GM12878 (cell line): ENCODE data around the gene TOMM5. TPM values are rescaled to one million over a fixed set of nuclear protein-coding genes. Genes with fewer than 3 reads are reported as not detected.

Experiments used
- ATAC-seq: fragments of 200-7000 bp; cut with Tn5 transposase; 3 replicates; pipeline ENCODE4 v1.9.1; 2020; ENCODE audit warnings: mild to moderate bottlenecking, moderate library complexity
- BruUV-seq: library from RNA; stranded (reverse); fragments of 400-500 nt; replicated peaks from 2 replicates; lab custom pipeline; 2021; lab: Mats Ljungman, UMichigan
- CTCF ChIA-PET: fragments of 300-600 bp; sonication (Branson Sonifier 250); formaldehyde crosslinking; extraction: SDS; loops from one replicate; lab custom pipeline; 2021; ENCODE audit warnings: inconsistent platforms; lab: Yijun Ruan, JAX
- POLR2A ChIA-PET: fragments of 350-600 bp; formaldehyde crosslinking; extraction: SDS; loops from one replicate; lab custom pipeline; 2021; ENCODE audit warnings: inconsistent platforms; lab: Charles Lee
- RAD21 ChIA-PET: fragments of 300-600 bp; sonication (Branson Sonifier 250); formaldehyde crosslinking; loops from one replicate; lab custom pipeline; 2023; ENCODE audit warnings: antibody characterized with exemption; ENCODE audit not compliant: unreplicated experiment; lab: Charles Lee
- SMC1A ChIA-PET: fragments of 300-600 bp; sonication (Branson Sonifier 250); formaldehyde crosslinking; loops from one replicate; lab custom pipeline; 2023; ENCODE audit not compliant: unreplicated experiment, uncharacterized antibody; lab: Charles Lee
- DNase-seq: peaks from one replicate; pipeline ENCODE4 v3.0.0-alpha.2; 2011; ENCODE audit warnings: low read depth, low spot score
- FAIRE-seq: peaks from 3 replicates; lab custom pipeline; 2011; peaks lifted over from hg19 to GRCh38; lab: Jason Lieb, UNC
- H2AFZ ChIP-seq: 2 replicates; pipeline ENCODE4 v1.6.0; 2011; ENCODE audit warnings: low read depth, low read length, control low read depth; ENCODE audit not compliant: control insufficient read depth
- H3K27ac ChIP-seq: 2 replicates; pipeline ENCODE4 v1.5.1; 2011; ENCODE audit warnings: control low read depth; ENCODE audit not compliant: control insufficient read depth, insufficient read depth
- H3K27me3 ChIP-seq, 2 experiments: replicated peaks in 1 of 2; 2 replicates each; pipeline versions ENCODE4 v1.6.0 to v1.6.1; 2011; ENCODE audit warnings: low read length in 1 of 2; ENCODE audit not compliant: control insufficient read depth in 2 of 2, insufficient read depth in 2 of 2
- H3K36me3 ChIP-seq, 2 experiments: 2 replicates each; pipeline ENCODE4 v1.5.1; 2011; ENCODE audit warnings: low read length in 1 of 2; ENCODE audit not compliant: control insufficient read depth in 2 of 2, insufficient read depth in 2 of 2
- H3K4me1 ChIP-seq: 2 replicates; pipeline ENCODE4 v1.6.1; 2011; ENCODE audit warnings: mild to moderate bottlenecking, low read length, moderate library complexity, mixed read lengths; ENCODE audit not compliant: control insufficient read depth, insufficient read depth
- H3K4me2 ChIP-seq: 2 replicates; pipeline ENCODE4 v1.6.0; 2011; ENCODE audit warnings: control low read depth; ENCODE audit not compliant: control insufficient read depth, insufficient read depth
- H3K4me3 ChIP-seq: fragments of 200-600 bp; sonication (generic); 2 replicates; pipeline ENCODE4 v1.5.1; 2016
- H3K79me2 ChIP-seq: 2 replicates; pipeline ENCODE4 v1.6.0; 2011; ENCODE audit warnings: low read length; ENCODE audit not compliant: control insufficient read depth, insufficient read depth
- H3K9ac ChIP-seq: 2 replicates; pipeline ENCODE4 v1.8.0; 2011; ENCODE audit warnings: low read length, control low read depth, mixed read lengths; ENCODE audit not compliant: control insufficient read depth, insufficient read depth
- H3K9me3 ChIP-seq: replicated peaks from 3 replicates; pipeline ENCODE4 v1.5.1; 2011; ENCODE audit warnings: mild to moderate bottlenecking, low read length; ENCODE audit not compliant: control insufficient read depth, insufficient read depth
- H4K20me1 ChIP-seq: 2 replicates; pipeline ENCODE4 v1.6.0; 2011; ENCODE audit not compliant: control insufficient read depth, insufficient read depth
- BCL11A ChIP-seq: IDR thresholded peaks from 2 replicates; pipeline ENCODE4 v1.6.1; 2011; ENCODE audit warnings: low read depth, low read length
- BMI1 ChIP-seq: fragments of 450-650 bp; IDR thresholded peaks from 2 replicates; pipeline ENCODE4 v1.6.1; 2016; ENCODE audit warnings: mild to moderate bottlenecking, moderate library complexity, borderline replicate concordance
- DPF2 ChIP-seq: fragments of 450-650 bp; IDR thresholded peaks from 2 replicates; pipeline ENCODE4 v1.6.1; 2017; ENCODE audit warnings: mild to moderate bottlenecking
- ETV6 ChIP-seq, 2 experiments: fragments of 450-650 bp in 1 of 2; IDR thresholded peaks in 1 of 2; conservative IDR thresholded peaks in 1 of 2; 2 replicates each; pipeline ENCODE4 v1.6.1; 2014; ENCODE audit warnings: antibody characterized with exemption in 1 of 2, borderline replicate concordance in 1 of 2, low read depth in 1 of 2, mild to moderate bottlenecking in 1 of 2, moderate library complexity in 1 of 2
- FOXK2 ChIP-seq: fragments of 450-650 bp; IDR thresholded peaks from 2 replicates; pipeline ENCODE4 v1.6.1; 2017; ENCODE audit warnings: mild to moderate bottlenecking, moderate library complexity
- GATAD2B ChIP-seq: fragments of 450-650 bp; conservative IDR thresholded peaks from 2 replicates; pipeline ENCODE4 v1.6.1; 2017; ENCODE audit warnings: low read depth, mild to moderate bottlenecking, moderate library complexity
- HCFC1 ChIP-seq: fragments of 150-350 bp; IDR thresholded peaks from 2 replicates; pipeline ENCODE4 v1.6.1; 2014; ENCODE audit warnings: low read length
- HDGF ChIP-seq: fragments of 450-650 bp; IDR thresholded peaks from 2 replicates; pipeline ENCODE4 v1.6.1; 2016; ENCODE audit warnings: antibody characterized with exemption
- PML ChIP-seq: IDR thresholded peaks from 2 replicates; pipeline ENCODE4 v1.6.1; 2012; ENCODE audit warnings: low read length, inconsistent platforms
- RBBP5 ChIP-seq: fragments of 200-600 bp; sonication (generic); conservative IDR thresholded peaks from 2 replicates; pipeline ENCODE4 v1.6.1; 2016
- SMARCA5 ChIP-seq: fragments of 450-650 bp; IDR thresholded peaks from 2 replicates; pipeline ENCODE4 v1.6.1; 2017; ENCODE audit warnings: mild to moderate bottlenecking
- SREBF2 ChIP-seq: IDR thresholded peaks from 2 replicates; pipeline ENCODE4 v1.6.1; 2012; ENCODE audit warnings: mild to moderate bottlenecking, low read length
- SUZ12 ChIP-seq: fragments of 200-600 bp; sonication (generic); IDR thresholded peaks from one replicate; pipeline ENCODE4 v1.6.1; 2018; ENCODE audit warnings: antibody characterized with exemption, mild to moderate bottlenecking; ENCODE audit not compliant: unreplicated experiment
- ZNF274 ChIP-seq: IDR thresholded peaks from one replicate; pipeline ENCODE4 v1.8.0; 2011; ENCODE audit not compliant: insufficient read length, insufficient read depth
- ZNF384 ChIP-seq: IDR thresholded peaks from 2 replicates; pipeline ENCODE4 v1.6.1; 2012; ENCODE audit warnings: low read depth, mild to moderate bottlenecking, low read length, improper control_type of control experiment, borderline replicate concordance
- ZNF622 ChIP-seq: fragments of 450-650 bp; IDR thresholded peaks from 2 replicates; pipeline ENCODE4 v1.6.1; 2017; ENCODE audit warnings: mild to moderate bottlenecking, inconsistent platforms
- WGBS: methylation state at CpG from one replicate; pipeline ENCODE4 v1.1.6; 2016; ENCODE audit warnings: low lambda C conversion rate; ENCODE audit not compliant: insufficient replicate concordance, insufficient coverage; ENCODE audit errors: missing lambda C conversion rate; 5-methylcytosine and 5-hydroxymethylcytosine counted together
- in situ Hi-C: fragments of 300-500 bp; cut with MboI; formaldehyde crosslinking; loops from 9 replicates; pipeline ENCODE4 v1.14.3; 2018; ENCODE audit warnings: mixed read lengths
- intact Hi-C: fragments of 100-400 bp; cut with micrococcal nuclease; formaldehyde crosslinking; loops from one replicate; pipeline ENCODE4 v1.14.2; 2022; ENCODE audit not compliant: unreplicated experiment
- polyA plus RNA-seq, 11 experiments: library from polyadenylated mRNA; depleted of rRNA in 4 of 11; unstranded in 6 of 11; stranded (reverse) in 5 of 11; fragments of >200 nt; fragmentation: Nextera tagmentation in 4 of 11; fragmentation: Illumina TruSeq in 1 of 11; extraction: Ambion mirVana in 4 of 11; extraction: Trizol in 1 of 11; gene quantifications; 1 replicate in 1 of 11; 2 replicates in 10 of 11; pipeline versions ENCODE4 v1.2.1 to v1.2.3, GENCODE V29; 2011 to 2016; ENCODE audit warnings: inconsistent platforms in 2 of 11, missing spikeins in 2 of 11, low read depth in 1 of 11
- total RNA-seq, 4 experiments: library from RNA; depleted of rRNA in 3 of 4; stranded (reverse); fragments of >200 nt in 3 of 4; fragmentation: Illumina TruSeq in 1 of 4; extraction: Trizol in 1 of 4; gene quantifications; 2 replicates each; pipeline versions ENCODE4 v1.2.1 to v1.2.3, GENCODE V29; 2013 to 2021
- TF ChIP-seq, protein P1 (sequence below): IDR thresholded peaks from 2 replicates; pipeline ENCODE4 v1.6.1; 2011; ENCODE audit warnings: low read depth, low read length, improper control_type of control experiment, borderline replicate concordance

The TOMM5 gene
- total and polyA plus RNA-seq, 10 of the 15 experiments (the other 5 are each of a cell fraction or from before 2014, with no cell fraction given): 152 to 1,143 (median 351) TPM

DNA sequence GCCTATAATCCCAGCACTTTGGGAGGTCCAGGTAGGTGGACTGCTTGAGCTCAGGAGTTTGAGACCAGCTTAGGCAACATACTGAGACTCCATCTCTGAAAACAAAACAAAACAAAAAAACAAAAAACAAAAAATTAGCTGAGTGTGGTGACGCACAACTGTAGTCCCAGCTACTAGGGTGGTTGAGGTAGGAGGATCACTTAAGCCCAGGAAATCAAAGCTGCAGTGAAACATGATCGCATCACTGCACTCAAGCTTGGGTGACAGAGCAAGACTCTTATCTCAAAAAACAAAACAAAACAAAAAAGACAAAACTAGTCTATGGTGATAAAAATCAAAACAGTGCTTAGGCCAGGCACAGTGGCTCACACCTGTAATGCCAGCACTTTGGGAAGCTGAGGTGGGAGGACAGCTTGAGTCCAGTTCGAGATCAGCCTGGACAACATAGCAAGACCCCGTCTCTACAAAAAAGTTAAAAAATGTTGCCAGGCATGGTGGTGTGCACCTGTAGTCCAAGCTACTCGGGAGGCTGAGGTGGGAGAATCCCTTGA lies 45.0 kb downstream of the TOMM5 start:
- no peak overlapping the region for H3K27ac ChIP-seq
- no peak overlapping the region for H2AFZ ChIP-seq
- H3K9ac ChIP-seq: no peak overlapping the region
- H3K36me3 ChIP-seq: no peaks in the 10 kb centered on the region
- no peaks in the 10 kb centered on the region for H3K9me3 ChIP-seq
- POLR2A ChIA-PET: interaction anchor here (0.6 kb wide), 1 partner anchor 51 kb away, joined by 3 read pairs; no protein-coding TSS in a partner anchor
- H3K4me2 ChIP-seq: no peak overlapping the region
- TF ChIP-seq, protein P1, sequence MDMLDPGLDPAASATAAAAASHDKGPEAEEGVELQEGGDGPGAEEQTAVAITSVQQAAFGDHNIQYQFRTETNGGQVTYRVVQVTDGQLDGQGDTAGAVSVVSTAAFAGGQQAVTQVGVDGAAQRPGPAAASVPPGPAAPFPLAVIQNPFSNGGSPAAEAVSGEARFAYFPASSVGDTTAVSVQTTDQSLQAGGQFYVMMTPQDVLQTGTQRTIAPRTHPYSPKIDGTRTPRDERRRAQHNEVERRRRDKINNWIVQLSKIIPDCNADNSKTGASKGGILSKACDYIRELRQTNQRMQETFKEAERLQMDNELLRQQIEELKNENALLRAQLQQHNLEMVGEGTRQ: no peak
- TF ChIP-seq BCL11A (no peak), DPF2 (no peak), BMI1 (no peak), ZNF274 (no peak)
- no peak for FAIRE-seq
- H4K20me1 ChIP-seq: no peaks in the 10 kb centered on the region
- in situ Hi-C loops (no loop called here), intact Hi-C loops (no loop called here)
- H3K79me2 ChIP-seq: no peaks in the 10 kb centered on the region
- no TSS peak for BruUV-seq
- no peak overlapping the region for H3K4me3 ChIP-seq
- H3K4me1 ChIP-seq: no peaks in the 10 kb centered on the region
- RAD21 ChIA-PET: no interaction called here
- SMC1A ChIA-PET: interaction anchor here (1.0 to 1.3 kb wide), 2 partner anchors 40 to 60 kb away, joined by 3 read pairs; no protein-coding TSS in a partner anchor
- no peaks in the 10 kb centered on the region for H3K27me3 ChIP-seq
- no peak for ATAC-seq
- no peak for DNase-seq
- CTCF ChIA-PET: interaction anchor here (1.5 kb wide), 1 partner anchor 12 kb away, joined by 7 read pairs; no protein-coding TSS in a partner anchor
- 89% methylated on average over 5 of the region's 5 CpGs for WGBS

- FAIRE-seq (no peak), ATAC-seq (no peak), DNase-seq (no peak)
- Histone ChIP-seq H3K36me3 (peaks cover 0 to 5% of the 10 kb centered on the region in 2 experiments; a peak in 2 of 4 replicates), H3K4me2 (no peak overlapping the region), H4K20me1 (no peaks in the 10 kb centered on the region), H3K9me3 (no peaks in the 10 kb centered on the region), H3K27me3 (no peaks in the 10 kb centered on the region), H3K4me1 (no peaks in the 10 kb centered on the region), H3K4me3 (no peak overlapping the region), H3K79me2 (no peaks in the 10 kb centered on the region), H3K27ac (no peak overlapping the region), H2AFZ (no peak overlapping the region), H3K9ac (no peak overlapping the region)
- no TSS peak for BruUV-seq
- WGBS: 100% methylated on average over 1 of the region's 1 CpG
- RAD21 ChIA-PET: no interaction called here
- CTCF ChIA-PET: no interaction called here
- SMC1A ChIA-PET: interaction anchor here (1.2 kb wide), 1 partner anchor 12 kb away, joined by 3 read pairs; no protein-coding TSS in a partner anchor
- no peak for TF ChIP-seq HCFC1
- TF ChIP-seq SMARCA5: no peak
- no peak for TF ChIP-seq ETV6 (conservative IDR thresholded peaks at IDR 0.05 in 1 of 2, IDR thresholded peaks at IDR 0.05 in 1 of 2; ENCODE audit: borderline replicate concordance in 1 of 2, low read depth in 1 of 2)
- TF ChIP-seq FOXK2: no peak
- no peak for TF ChIP-seq SREBF2
- TF ChIP-seq PML: no peak
- no peak for TF ChIP-seq ZNF384
- no peak for TF ChIP-seq GATAD2B
- TF ChIP-seq SUZ12: no peak
- no peak for TF ChIP-seq RBBP5
- TF ChIP-seq HDGF: no peak
- no peak for TF ChIP-seq ZNF622
- in situ Hi-C loops (no loop called here), intact Hi-C loops (no loop called here)
- POLR2A ChIA-PET: interaction anchor here (0.8 kb wide), 1 partner anchor 23 kb away, joined by 5 read pairs; no protein-coding TSS in a partner anchor
These were observed 48.9 kb downstream of the TOMM5 start for GRCh38 chr9:37543468-37543867.
